Astrocyte (in vitro differentiated cells and primary cell): ENCODE results near the gene APOC3. TPM values are rescaled to one million over a fixed set of nuclear protein-coding genes. Genes with fewer than 3 reads are reported as not detected.

ENCODE experiments used
- DNase-seq: peaks from one replicate; pipeline ENCODE4 v3.0.0-alpha.2; 2010; ENCODE audit warnings: low read depth
- FAIRE-seq: peaks from 2 replicates; lab custom pipeline; 2011; peaks lifted over from hg19 to GRCh38; lab: Jason Lieb, UNC
- H2AFZ ChIP-seq: 2 replicates; pipeline ENCODE4 v1.6.0; 2012; ENCODE audit warnings: low read depth, low read length, inconsistent platforms
- H3K27ac ChIP-seq: 2 replicates; pipeline ENCODE4 v1.5.1; 2011; ENCODE audit warnings: low read depth, low read length, inconsistent platforms
- H3K27me3 ChIP-seq: 2 replicates; pipeline ENCODE4 v1.6.0; 2011; ENCODE audit warnings: low read length, inconsistent platforms; ENCODE audit not compliant: insufficient read depth
- H3K36me3 ChIP-seq: 2 replicates; pipeline ENCODE4 v1.5.1; 2011; ENCODE audit warnings: low read length, inconsistent platforms; ENCODE audit not compliant: insufficient read depth
- H3K4me1 ChIP-seq: 2 replicates; pipeline ENCODE4 v1.5.1; 2011; ENCODE audit warnings: low read length, inconsistent platforms; ENCODE audit not compliant: insufficient read depth
- H3K4me2 ChIP-seq: 2 replicates; pipeline ENCODE4 v1.6.0; 2012; ENCODE audit warnings: low read length, inconsistent platforms
- H3K4me3 ChIP-seq: 2 replicates; pipeline ENCODE4 v1.5.1; 2011; ENCODE audit warnings: low read depth, mild to moderate bottlenecking, low read length, inconsistent platforms; ENCODE audit not compliant: insufficient read depth
- H3K79me2 ChIP-seq: 2 replicates; pipeline ENCODE4 v1.6.0; 2012; ENCODE audit warnings: mild to moderate bottlenecking, low read length, inconsistent platforms; ENCODE audit not compliant: insufficient read depth
- H3K9ac ChIP-seq: 2 replicates; pipeline ENCODE4 v1.6.0; 2012; ENCODE audit warnings: mild to moderate bottlenecking, low read length, inconsistent platforms
- H3K9me3 ChIP-seq: 2 replicates; pipeline ENCODE4 v1.5.1; 2012; ENCODE audit warnings: low read depth, mild to moderate bottlenecking, low read length, inconsistent platforms; ENCODE audit not compliant: insufficient read depth
- H4K20me1 ChIP-seq: 2 replicates; pipeline ENCODE4 v1.6.0; 2012; ENCODE audit warnings: low read length, inconsistent platforms; ENCODE audit not compliant: insufficient read depth
- H3K27ac Mint-ChIP-seq: one replicate; pipeline ENCODE4 v1.8.0; 2021; ENCODE audit warnings: mild to moderate bottlenecking, mixed read lengths; ENCODE audit not compliant: unreplicated experiment
- H3K27me3 Mint-ChIP-seq: one replicate; pipeline ENCODE4 v1.8.0; 2021; ENCODE audit warnings: low read depth, mixed read lengths; ENCODE audit not compliant: unreplicated experiment
- H3K36me3 Mint-ChIP-seq: one replicate; pipeline ENCODE4 v1.8.0; 2021; ENCODE audit warnings: low read depth, mixed read lengths; ENCODE audit not compliant: unreplicated experiment
- H3K4me1 Mint-ChIP-seq: one replicate; pipeline ENCODE4 v1.8.0; 2021; ENCODE audit warnings: low read depth, mixed read lengths; ENCODE audit not compliant: unreplicated experiment
- H3K4me3 Mint-ChIP-seq: one replicate; pipeline ENCODE4 v1.8.0; 2021; ENCODE audit warnings: mild to moderate bottlenecking, moderate library complexity, mixed read lengths; ENCODE audit not compliant: unreplicated experiment
- H3K9me3 Mint-ChIP-seq: one replicate; pipeline ENCODE4 v1.8.0; 2021; ENCODE audit warnings: mild to moderate bottlenecking, mixed read lengths; ENCODE audit not compliant: unreplicated experiment
- CTCF ChIP-seq: IDR thresholded peaks from 2 replicates; pipeline ENCODE4 v1.5.1; 2011; ENCODE audit warnings: low read depth, mild to moderate bottlenecking, inconsistent platforms, low read length, moderate library complexity; ENCODE audit not compliant: insufficient read depth
- EZH2 ChIP-seq: IDR thresholded peaks from 2 replicates; pipeline ENCODE4 v1.6.1; 2012; ENCODE audit warnings: mild to moderate bottlenecking, low read length, inconsistent platforms; ENCODE audit not compliant: insufficient read depth
- total RNA-seq: library from RNA; stranded (reverse); gene quantifications from 2 replicates; pipeline ENCODE4 v1.2.1, GENCODE V29; 2021

APOC3 gene
- total RNA-seq, 1 donor from 2014 or later: not detected

- Histone ChIP-seq H2AFZ (no peak overlapping the region), H3K9ac (no peak overlapping the region), H3K79me2 (no peaks in the 10 kb centered on the region), H3K4me2 (no peak overlapping the region), H3K27ac (no peak overlapping the region), H3K9me3 (no peaks in the 10 kb centered on the region), H4K20me1 (no peaks in the 10 kb centered on the region), H3K4me3 (no peak overlapping the region), H3K27me3 (no peaks in the 10 kb centered on the region), H3K4me1 (no peaks in the 10 kb centered on the region), H3K36me3 (peaks cover 10% of the 10 kb centered on the region)
- Mint-ChIP-seq H3K36me3 (peaks cover 18% of the 10 kb centered on the region), H3K9me3 (no peaks in the 10 kb centered on the region), H3K27me3 (peaks cover 3% of the 10 kb centered on the region), H3K4me1 (peaks cover 6% of the 10 kb centered on the region), H3K27ac (no peak overlapping the region), H3K4me3 (no peak overlapping the region)
- TF ChIP-seq CTCF (no peak), EZH2 (no peak)
- FAIRE-seq (no peak), DNase-seq (no peak)
These were observed 13.2 kb downstream of the APOC3 start for GRCh38 chr11:116842909-116843308.

- no peak overlapping the region for H3K4me3 Mint-ChIP-seq
- H3K36me3 Mint-ChIP-seq: peaks cover 22% of the 10 kb centered on the region
- Histone ChIP-seq H4K20me1 (no peaks in the 10 kb centered on the region), H3K9me3 (no peaks in the 10 kb centered on the region), H2AFZ (no peak overlapping the region), H3K36me3 (peaks cover 10% of the 10 kb centered on the region), H3K9ac (no peak overlapping the region), H3K4me2 (no peak overlapping the region), H3K4me1 (no peaks in the 10 kb centered on the region), H3K27me3 (no peaks in the 10 kb centered on the region), H3K27ac (no peak overlapping the region), H3K4me3 (no peak overlapping the region), H3K79me2 (no peaks in the 10 kb centered on the region)
- DNase-seq: no peak
- no peak for FAIRE-seq
- no peaks in the 10 kb centered on the region for H3K27me3 Mint-ChIP-seq
- peaks cover 2% of the 10 kb centered on the region for H3K4me1 Mint-ChIP-seq
- H3K9me3 Mint-ChIP-seq: no peaks in the 10 kb centered on the region
- no peak overlapping the region for H3K27ac Mint-ChIP-seq
- TF ChIP-seq CTCF: no peak
- TF ChIP-seq EZH2: no peak
These were observed 14.0 kb downstream of the APOC3 start for GRCh38 chr11:116843661-116844060.

GRCh38 chr11:116844722-116845121, 15.0 kb downstream of the APOC3 start:
- H3K4me1 ChIP-seq: no peaks in the 10 kb centered on the region
- no peak overlapping the region for H3K27ac ChIP-seq
- H3K4me2 ChIP-seq: no peak overlapping the region
- peaks cover 10% of the 10 kb centered on the region for H3K36me3 ChIP-seq
- DNase-seq (no peak), FAIRE-seq (no peak)
- no peaks in the 10 kb centered on the region for H3K9me3 ChIP-seq
- Mint-ChIP-seq H3K4me3 (no peak overlapping the region), H3K4me1 (peaks cover 2% of the 10 kb centered on the region), H3K9me3 (no peaks in the 10 kb centered on the region), H3K27me3 (no peaks in the 10 kb centered on the region), H3K27ac (no peak overlapping the region), H3K36me3 (peaks cover 30% of the 10 kb centered on the region)
- H3K79me2 ChIP-seq: no peaks in the 10 kb centered on the region
- H3K9ac ChIP-seq: no peak overlapping the region
- H3K4me3 ChIP-seq: no peak overlapping the region
- H2AFZ ChIP-seq: no peak overlapping the region
- no peaks in the 10 kb centered on the region for H4K20me1 ChIP-seq
- TF ChIP-seq CTCF (no peak), EZH2 (no peak)
- no peaks in the 10 kb centered on the region for H3K27me3 ChIP-seq
